GM23248 (cell line): ENCODE results near the gene PPP2R2B.

Experiments
- EZH2 ChIP-seq: fragments of 200-600 bp; sonication (generic); IDR thresholded peaks from 2 replicates; pipeline ENCODE4 v1.6.1; 2018; ENCODE audit warnings: antibody characterized with exemption, mild to moderate bottlenecking; ENCODE audit not compliant: insufficient read depth, poor library complexity, severe bottlenecking
- EZH2phosphoT487 ChIP-seq: fragments of 200-600 bp; sonication (generic); IDR thresholded peaks from 2 replicates; pipeline ENCODE4 v1.6.1; 2018; ENCODE audit warnings: antibody characterized with exemption, moderate library complexity, mild to moderate bottlenecking, low read depth; ENCODE audit not compliant: insufficient read depth

DNA sequence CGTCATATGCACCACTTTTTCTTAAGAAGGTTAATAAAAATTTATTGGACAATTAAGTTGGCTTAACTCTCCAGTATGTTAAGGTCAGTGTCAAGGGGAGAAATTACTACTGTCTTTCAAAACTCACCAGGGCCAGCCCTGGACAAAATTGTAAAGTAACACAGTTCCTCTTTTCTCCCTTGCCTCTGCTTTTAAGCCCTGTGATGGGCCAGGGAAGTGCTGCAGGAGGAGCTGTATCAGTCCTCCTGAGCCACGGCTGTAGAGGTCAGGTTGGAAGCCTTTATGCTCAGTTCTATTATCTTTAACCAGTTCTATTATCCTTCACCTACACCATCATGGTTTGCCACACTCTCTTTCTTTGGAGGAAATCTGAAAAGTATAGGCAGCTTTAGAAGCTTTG, 11.5 kb upstream of the PPP2R2B start:
- no peak for TF ChIP-seq EZH2
- no peak for TF ChIP-seq EZH2phosphoT487
